ENCODE measurements around the gene MDH2.
A peak's percentile ranks its signal among the peaks of the same experiment; 100 is the strongest.
"Not testable (repeated sequence)": the region's sequence is repeated elsewhere in the genome, so short reads cannot be mapped to it uniquely, and the experiment has no call there.

Gene MDH2

GRCh38 chr7:76054123-76055120 lies 6.5 kb downstream of the MDH2 start:
- DNase-seq (no peak), ATAC-seq (replicated peaks) (no peak)
- H3K27ac Mint-ChIP-seq, result peak overlapping the region; percentile 23 to 41
- H3K4me3 Mint-ChIP-seq, result no peak overlapping the region
- no peaks in the 10 kb centered on the region for H3K9me3 Mint-ChIP-seq
- peaks cover 48% of the 10 kb centered on the region for H3K36me3 Mint-ChIP-seq (ENCODE audit: insufficient read depth)
- peaks cover 17 to 23% of the 10 kb centered on the region in 2 donors for H3K4me1 Mint-ChIP-seq (ENCODE audit: low read depth in 2 of 2)
- H3K27me3 Mint-ChIP-seq, result no peaks in the 10 kb centered on the region

- DNase-seq (no peak), ATAC-seq (replicated peaks) (no peak)
- Mint-ChIP-seq H3K4me1 (ENCODE audit: low read depth in 2 of 2) (peaks cover 7 to 11% of the 10 kb centered on the region in 2 donors), H3K27me3 (no peaks in the 10 kb centered on the region), H3K27ac (no peak overlapping the region), H3K4me3 (no peak overlapping the region), H3K36me3 (ENCODE audit: insufficient read depth) (peaks cover 62% of the 10 kb centered on the region), H3K9me3 (no peaks in the 10 kb centered on the region)
These were observed 8.3 kb downstream of the MDH2 start for GRCh38 chr7:76056241-76056640.

GRCh38 chr7:76057103-76057812 lies 9.4 kb downstream of the MDH2 start:
- Mint-ChIP-seq H3K27ac (peak overlapping the region in 1 of 2 donors; percentile 22), H3K4me1 (ENCODE audit: low read depth in 2 of 2) (peaks cover 4 to 5% of the 10 kb centered on the region in 2 donors), H3K36me3 (ENCODE audit: insufficient read depth) (peaks cover 69% of the 10 kb centered on the region), H3K27me3 (no peaks in the 10 kb centered on the region), H3K9me3 (no peaks in the 10 kb centered on the region), H3K4me3 (no peak overlapping the region)
- ATAC-seq (replicated peaks) (no peak), DNase-seq (no peak)

- H3K9me3 Mint-ChIP-seq, result no peaks in the 10 kb centered on the region
- ATAC-seq (replicated peaks) (no peak), DNase-seq (no peak)
- H3K27me3 Mint-ChIP-seq, result no peaks in the 10 kb centered on the region
- peak overlapping the region in 1 of 2 donors; percentile 22 for H3K27ac Mint-ChIP-seq
- peaks cover 1 to 3% of the 10 kb centered on the region in 2 donors for H3K4me1 Mint-ChIP-seq (ENCODE audit: low read depth in 2 of 2)
- peaks cover 64% of the 10 kb centered on the region for H3K36me3 Mint-ChIP-seq (ENCODE audit: insufficient read depth)
- no peak overlapping the region for H3K4me3 Mint-ChIP-seq
These were observed 9.9 kb downstream of the MDH2 start for GRCh38 chr7:76057813-76058145.

GRCh38 chr7:76058745-76059144 lies 10.8 kb downstream of the MDH2 start:
- peaks cover 71% of the 10 kb centered on the region for H3K36me3 Mint-ChIP-seq (ENCODE audit: insufficient read depth)
- not testable (repeated sequence) for DNase-seq; H3K9me3 Mint-ChIP-seq; H3K4me3 Mint-ChIP-seq; H3K27me3 Mint-ChIP-seq; H3K4me1 Mint-ChIP-seq (ENCODE audit: low read depth in 2 of 2); ATAC-seq (replicated peaks); H3K27ac Mint-ChIP-seq

- H3K27ac Mint-ChIP-seq, result no peak overlapping the region
These were observed 12.9 kb downstream of the MDH2 start for GRCh38 chr7:76060842-76061241.

GRCh38 chr7:76062254-76062653 lies 14.3 kb downstream of the MDH2 start:
- Mint-ChIP-seq H3K36me3 (ENCODE audit: insufficient read depth) (peaks cover 80% of the 10 kb centered on the region), H3K4me3 (no peak overlapping the region), H3K27ac (peak overlapping the region; percentile 38 to 39), H3K4me1 (ENCODE audit: low read depth in 2 of 2) (no peaks in the 10 kb centered on the region), H3K9me3 (no peaks in the 10 kb centered on the region), H3K27me3 (no peaks in the 10 kb centered on the region)
- ATAC-seq (replicated peaks) (no peak), DNase-seq (no peak)

More at GRCh38 chr7:76060842-76061241, 12.9 kb downstream of the MDH2 start:
- Mint-ChIP-seq H3K36me3 (ENCODE audit: insufficient read depth) (peaks cover 74% of the 10 kb centered on the region), H3K9me3 (no peaks in the 10 kb centered on the region), H3K27me3 (no peaks in the 10 kb centered on the region), H3K4me1 (ENCODE audit: low read depth in 2 of 2) (no peaks in the 10 kb centered on the region), H3K4me3 (no peak overlapping the region)
- ATAC-seq (replicated peaks) (no peak), DNase-seq (no peak)

- Mint-ChIP-seq H3K36me3 (ENCODE audit: insufficient read depth) (peaks cover 72% of the 10 kb centered on the region), H3K4me1 (ENCODE audit: low read depth in 2 of 2) (no peaks in the 10 kb centered on the region), H3K27ac (no peak overlapping the region), H3K9me3 (no peaks in the 10 kb centered on the region), H3K4me3 (no peak overlapping the region), H3K27me3 (no peaks in the 10 kb centered on the region)
- ATAC-seq (replicated peaks) (no peak), DNase-seq (no peak)
These were observed 15.2 kb downstream of the MDH2 start for GRCh38 chr7:76063114-76063513.

- H3K36me3 Mint-ChIP-seq (ENCODE audit: insufficient read depth), result peaks cover 68% of the 10 kb centered on the region
- H3K27me3 Mint-ChIP-seq, result no peaks in the 10 kb centered on the region
- no peak overlapping the region for H3K4me3 Mint-ChIP-seq
- H3K9me3 Mint-ChIP-seq, result no peaks in the 10 kb centered on the region
- H3K4me1 Mint-ChIP-seq (ENCODE audit: low read depth in 2 of 2), result no peaks in the 10 kb centered on the region
- no peak overlapping the region for H3K27ac Mint-ChIP-seq
- no peak for DNase-seq
- ATAC-seq (replicated peaks), result no peak
These were observed 15.6 kb downstream of the MDH2 start for GRCh38 chr7:76063525-76063924.

GRCh38 chr7:76064208-76064970 lies 16.5 kb downstream of the MDH2 start:
- Mint-ChIP-seq H3K36me3 (ENCODE audit: insufficient read depth) (peaks cover 60% of the 10 kb centered on the region), H3K4me1 (ENCODE audit: low read depth in 2 of 2) (no peaks in the 10 kb centered on the region)

GRCh38 chr7:76065016-76065612 lies 17.2 kb downstream of the MDH2 start:
- no peaks in the 10 kb centered on the region for H3K4me1 Mint-ChIP-seq (ENCODE audit: low read depth in 2 of 2)
- no peaks in the 10 kb centered on the region for H3K9me3 Mint-ChIP-seq
- ATAC-seq (replicated peaks), result no peak
- no peak overlapping the region for H3K4me3 Mint-ChIP-seq
- H3K36me3 Mint-ChIP-seq (ENCODE audit: insufficient read depth), result peaks cover 53% of the 10 kb centered on the region
- no peaks in the 10 kb centered on the region for H3K27me3 Mint-ChIP-seq
- no peak for DNase-seq
- peak overlapping the region in 1 of 2 donors; percentile 71 for H3K27ac Mint-ChIP-seq

More at GRCh38 chr7:76064208-76064970, 16.5 kb downstream of the MDH2 start:
- no peaks in the 10 kb centered on the region for H3K9me3 Mint-ChIP-seq
- H3K4me3 Mint-ChIP-seq, result no peak overlapping the region
- H3K27ac Mint-ChIP-seq, result no peak overlapping the region
- no peak for DNase-seq
- no peaks in the 10 kb centered on the region for H3K27me3 Mint-ChIP-seq
- ATAC-seq (replicated peaks), result no peak

GRCh38 chr7:76066716-76067503 lies 19.0 kb downstream of the MDH2 start:
- H3K36me3 Mint-ChIP-seq (ENCODE audit: insufficient read depth), result peaks cover 35% of the 10 kb centered on the region
- ATAC-seq (replicated peaks), result no peak
- H3K9me3 Mint-ChIP-seq, result no peaks in the 10 kb centered on the region
- no peaks in the 10 kb centered on the region for H3K4me1 Mint-ChIP-seq (ENCODE audit: low read depth in 2 of 2)
- DNase-seq, result no peak
- H3K27me3 Mint-ChIP-seq, result no peaks in the 10 kb centered on the region
- H3K4me3 Mint-ChIP-seq, result no peak overlapping the region
- H3K27ac Mint-ChIP-seq, result no peak overlapping the region

Data from effector memory CD8-positive, alpha-beta T cell (primary cell).